GM18909 (cell line): ENCODE results near the gene OARD1.
A peak's percentile ranks its signal among the peaks of the same experiment; 100 is the strongest.
"Not testable (repeated sequence)": the region's sequence is repeated elsewhere in the genome, so short reads cannot be mapped to it uniquely, and the experiment has no call there.

ENCODE experiments used
- ATAC-seq: cut with Tn5 transposase; IDR thresholded peaks from one replicate; pipeline ENCODE4 v1.9.1; 2021; ENCODE audit warnings: mild to moderate bottlenecking; ENCODE audit not compliant: unreplicated experiment, poor library complexity

OARD1 gene

DNA sequence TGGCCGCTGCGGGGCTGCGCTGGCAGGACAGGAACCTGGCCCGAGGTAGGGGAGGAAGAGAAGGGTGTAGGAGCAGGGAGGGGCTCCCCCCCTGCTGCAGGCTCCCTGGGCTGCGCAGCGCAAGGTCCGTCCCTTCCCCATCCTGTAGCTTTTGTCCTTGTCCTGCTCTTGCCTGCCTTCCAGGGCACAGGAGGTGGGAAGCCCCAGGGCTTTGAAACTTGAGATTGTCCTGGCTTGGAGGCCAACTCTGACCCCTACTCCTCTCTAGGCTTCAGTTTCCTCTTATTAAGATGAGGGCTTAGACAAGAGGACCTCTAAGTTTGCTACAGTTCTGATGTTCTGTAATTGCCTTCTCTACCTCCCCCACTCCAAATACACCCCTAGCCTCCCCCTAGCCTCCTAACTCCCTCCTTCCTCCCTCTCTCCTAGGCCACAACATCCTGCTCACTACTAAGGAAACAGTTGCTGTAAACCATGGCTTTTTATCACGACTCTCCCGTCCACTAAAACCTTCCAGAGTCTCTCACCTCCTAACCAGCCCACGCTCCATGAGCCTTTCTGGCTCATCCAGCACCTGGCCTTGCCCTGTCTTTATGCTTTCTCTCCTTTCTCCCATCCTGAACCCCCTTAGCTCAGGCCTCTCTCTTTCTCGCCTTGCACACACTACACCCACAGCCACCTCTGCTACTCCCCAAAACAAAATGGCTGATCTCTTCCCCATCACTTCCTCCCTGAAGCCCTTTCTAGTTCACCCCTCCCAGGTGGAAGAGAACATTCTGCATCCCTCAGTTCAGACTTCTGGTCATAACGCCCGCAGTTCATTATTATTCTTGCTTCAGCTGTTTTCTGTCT is 43.4 kb downstream of the OARD1 start:
- no peak for ATAC-seq

DNA sequence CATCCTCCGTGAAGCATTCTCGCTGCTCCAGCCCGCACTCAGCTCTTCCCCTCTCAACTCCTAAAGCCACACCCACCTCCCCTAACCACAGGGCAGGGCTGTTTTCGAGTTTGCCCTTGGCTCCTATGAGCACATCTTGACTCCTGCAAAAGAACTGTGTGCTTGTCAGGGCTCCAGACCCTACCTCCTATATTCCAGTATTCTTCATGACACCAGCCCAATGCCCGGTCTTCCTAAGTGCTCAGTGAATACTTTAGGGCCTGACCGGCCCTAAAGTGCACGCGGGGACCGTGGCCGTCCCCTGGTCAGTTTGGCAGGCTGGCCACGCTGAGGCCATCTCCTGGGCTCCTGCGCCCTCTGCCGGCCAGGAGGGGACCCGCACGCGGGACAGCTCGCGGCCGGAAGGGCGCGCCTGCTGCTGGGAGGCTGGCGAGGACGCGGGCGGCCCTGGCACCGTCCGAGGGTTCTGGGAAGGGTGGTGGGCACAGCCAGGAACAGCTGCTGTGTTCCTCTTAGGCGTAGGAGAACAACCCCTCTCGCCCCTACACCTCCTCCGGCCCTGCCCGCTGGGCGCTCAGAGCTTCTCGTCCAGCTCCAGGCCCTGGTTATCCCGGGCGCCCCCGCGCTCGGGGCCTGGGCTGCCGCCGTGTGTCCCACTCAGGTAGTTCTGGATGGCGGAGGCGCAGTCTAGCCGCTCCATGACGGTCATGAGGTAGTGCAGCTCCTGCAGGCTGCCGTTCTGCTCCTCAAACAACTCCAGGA is 44.2 kb downstream of the OARD1 start:
- peak; percentile 88 for ATAC-seq

DNA sequence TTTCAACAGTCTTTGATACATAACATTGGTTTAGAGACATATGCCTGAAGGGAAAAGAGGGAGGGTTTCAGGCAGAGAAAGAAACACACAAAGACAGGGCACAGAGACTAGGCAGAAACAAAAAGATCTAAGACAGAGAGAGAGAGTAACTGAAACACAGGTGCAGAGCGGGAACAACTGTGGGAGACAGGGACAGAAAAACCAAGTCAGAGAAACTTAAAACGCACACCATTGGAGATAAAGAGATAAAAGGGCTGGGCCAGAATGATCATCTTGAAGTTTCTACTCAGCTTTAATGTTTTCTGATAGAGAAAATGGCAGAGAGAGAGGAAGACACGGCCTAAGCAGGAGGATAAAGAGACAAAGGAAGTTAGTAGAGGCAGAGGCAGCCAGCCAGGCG is 44.9 kb downstream of the OARD1 start:
- no peak for ATAC-seq

DNA sequence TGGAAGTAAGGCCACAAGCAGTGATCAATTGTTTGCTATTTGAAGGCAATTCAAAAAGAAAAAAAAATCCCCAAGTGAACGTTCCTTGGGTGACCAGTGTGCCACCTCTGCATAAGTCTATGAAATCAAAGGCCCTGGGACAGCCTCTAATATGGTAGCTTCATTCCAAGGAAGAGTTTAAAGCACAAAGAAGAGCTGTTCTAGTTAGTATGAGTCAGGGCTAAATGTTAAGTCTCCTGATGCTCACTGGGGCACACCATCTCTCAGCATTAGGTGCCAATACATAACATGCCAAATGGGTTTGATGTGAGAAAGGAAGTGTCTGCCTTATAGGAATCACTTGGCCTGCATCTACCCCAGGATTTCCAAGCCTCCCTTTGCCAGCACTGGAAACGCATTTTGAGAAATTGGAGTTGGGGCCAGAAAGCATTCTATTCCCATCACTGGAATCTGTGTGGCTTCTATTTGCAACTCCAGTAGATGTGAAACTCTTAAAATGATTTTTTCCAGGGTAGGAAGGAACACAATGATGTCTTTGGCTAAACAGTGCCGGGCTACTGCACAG is 46.1 kb downstream of the OARD1 start:
- ATAC-seq, result no peak

DNA sequence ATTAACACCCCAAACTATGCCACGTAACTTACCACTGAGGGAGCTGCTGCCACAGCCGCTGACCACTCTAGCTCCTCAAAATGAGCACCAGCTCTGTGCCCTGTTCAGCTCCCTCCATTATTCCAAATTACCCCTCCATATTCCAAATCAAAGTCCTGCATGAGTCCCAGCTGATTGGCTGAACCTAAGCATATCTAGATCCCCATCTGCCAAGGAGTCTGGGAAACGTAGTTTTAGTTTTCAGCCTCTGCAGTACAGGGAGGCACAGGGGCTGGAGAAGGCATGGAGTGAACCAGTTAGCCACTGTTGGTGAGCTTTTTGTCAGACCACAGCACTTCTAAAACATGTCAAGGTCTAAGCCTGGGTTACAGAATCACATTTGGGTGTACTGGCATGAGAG is 49.0 kb downstream of the OARD1 start:
- no peak for ATAC-seq

DNA sequence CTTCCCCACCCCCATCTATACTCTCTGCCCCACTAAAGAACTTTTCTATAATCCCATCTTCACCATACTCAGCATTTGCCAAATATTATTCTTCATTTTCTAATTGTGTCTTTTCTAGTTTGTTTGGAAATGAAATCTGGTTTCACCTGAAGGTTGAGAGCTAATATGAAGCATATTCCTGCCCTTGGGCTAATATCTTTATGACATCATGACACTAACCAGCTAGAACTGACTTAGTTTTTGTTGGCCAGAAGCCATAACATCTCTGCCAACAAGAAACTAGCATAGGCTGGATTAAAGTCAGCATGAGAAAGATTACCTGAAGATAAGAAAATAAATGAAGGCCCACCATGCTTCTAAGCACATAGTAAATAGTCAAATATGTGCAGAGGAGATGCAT is 49.9 kb downstream of the OARD1 start:
- no peak for ATAC-seq

DNA sequence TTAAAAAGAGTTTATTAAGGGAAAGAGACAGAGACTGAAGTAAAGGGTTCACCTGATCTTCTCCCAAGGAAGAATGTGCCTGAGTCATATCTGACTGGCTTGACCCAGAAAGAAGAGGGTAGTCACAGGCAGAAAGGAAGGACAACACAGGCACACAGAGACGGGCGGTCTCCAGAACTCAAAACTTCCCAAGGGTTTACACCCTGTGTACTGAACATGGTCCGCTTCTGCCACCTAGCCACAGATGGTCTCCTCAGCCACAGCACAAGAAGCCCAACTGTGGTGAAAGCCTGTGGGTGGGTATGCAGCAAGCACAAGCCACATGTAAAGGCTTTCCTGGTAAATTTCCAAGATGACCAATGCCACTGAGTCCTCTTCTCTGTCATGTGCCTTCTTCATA is 50.3 kb downstream of the OARD1 start:
- no peak for ATAC-seq

DNA sequence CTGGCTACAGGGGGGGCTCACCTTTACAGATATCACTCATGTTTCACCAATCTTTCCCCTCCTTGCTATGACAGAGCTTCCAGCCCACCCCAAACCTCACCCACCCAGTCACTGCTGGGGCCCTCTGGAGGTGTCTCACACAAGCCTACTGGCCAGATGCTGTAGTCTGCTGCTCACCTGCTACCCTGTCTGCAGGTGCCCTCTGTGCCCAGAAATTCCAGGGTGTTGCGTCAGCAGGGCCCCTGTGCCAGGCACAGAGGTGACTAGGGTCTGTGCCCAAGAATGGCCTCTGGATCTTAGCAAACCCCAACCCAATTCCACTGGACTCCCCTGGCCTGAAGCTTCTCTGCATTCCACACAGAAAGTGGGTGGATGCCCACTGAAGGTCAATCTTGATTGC is 54.5 kb downstream of the OARD1 start:
- no peak for ATAC-seq

DNA sequence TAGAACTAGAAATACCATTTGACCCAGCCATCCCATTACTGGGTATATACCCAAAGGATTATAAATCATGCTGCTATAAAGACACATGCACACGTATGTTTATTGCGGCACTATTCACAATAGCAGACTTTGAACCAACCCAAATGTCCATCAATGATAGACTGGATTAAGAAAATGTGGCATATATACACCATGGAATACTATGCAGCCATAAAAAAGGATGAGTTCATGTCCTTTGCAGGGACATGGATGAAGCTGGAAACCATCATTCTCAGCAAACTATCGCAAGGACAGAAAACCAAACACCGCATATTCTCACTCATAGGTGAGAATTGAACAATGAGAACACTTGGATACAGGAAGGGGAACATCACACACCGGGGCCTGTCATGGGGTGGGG is 56.3 kb downstream of the OARD1 start:
- not testable (repeated sequence) for ATAC-seq

DNA sequence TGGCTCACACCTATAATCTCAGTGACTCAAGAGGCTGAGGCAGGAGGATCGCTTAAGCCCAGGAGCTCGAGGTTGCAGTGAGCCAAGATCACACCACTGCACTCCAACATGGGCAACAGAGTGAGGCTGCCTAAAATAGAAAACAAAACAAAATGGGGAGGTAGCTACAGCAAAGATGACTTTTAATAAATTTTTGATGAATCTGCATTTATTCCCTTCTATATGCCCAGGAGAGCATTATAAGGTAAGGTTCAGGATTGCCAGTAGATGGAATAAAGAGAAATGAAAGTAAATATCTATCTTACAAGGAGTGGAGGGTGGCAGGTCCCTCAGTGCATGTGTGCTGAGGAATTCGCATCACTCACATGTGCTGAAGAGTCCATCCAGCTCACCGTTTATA is 57.4 kb downstream of the OARD1 start:
- no peak for ATAC-seq
